H1 (cell line): ENCODE data around the gene KDM5A. TPM values are rescaled to one million over a fixed set of nuclear protein-coding genes. Genes with fewer than 3 reads are reported as not detected.

Source experiments
- CTCF ChIA-PET: fragments of 300-600 bp; sonication (Branson Sonifier 250); formaldehyde crosslinking; loops from one replicate; lab custom pipeline; 2021; ENCODE audit not compliant: partially characterized antibody; lab: Charles Lee
- POLR2A ChIA-PET: fragments of 300-600 bp; sonication (Branson Sonifier 250); formaldehyde crosslinking; loops from one replicate; lab custom pipeline; 2021; ENCODE audit warnings: inconsistent platforms; ENCODE audit not compliant: partially characterized antibody; lab: Charles Lee
- DNase-seq, 2 experiments: peaks; one replicate each; pipeline versions ENCODE4 v3.0.0 to v3.0.0-alpha.2; 2010 to 2022; ENCODE audit warnings: low spot score in 2 of 2, low read depth in 1 of 2, mixed read lengths in 1 of 2
- FAIRE-seq: peaks from 2 replicates; lab custom pipeline; 2011; peaks lifted over from hg19 to GRCh38; lab: Jason Lieb, UNC
- H2AFZ ChIP-seq: 2 replicates; pipeline ENCODE4 v1.8.1; 2012; ENCODE audit warnings: low read length, inconsistent platforms
- H2AK5ac ChIP-seq: 2 replicates; pipeline ENCODE4 v1.6.1; 2013; ENCODE audit warnings: low read depth, low read length
- H2BK120ac ChIP-seq: replicated peaks from 2 replicates; pipeline ENCODE3; 2013; ENCODE audit warnings: low read depth, low read length, inconsistent platforms
- H2BK12ac ChIP-seq: 2 replicates; pipeline ENCODE4 v1.6.1; 2013; ENCODE audit warnings: low read depth, low read length
- H2BK15ac ChIP-seq: 2 replicates; pipeline ENCODE4 v1.6.1; 2013; ENCODE audit warnings: low read length
- H2BK20ac ChIP-seq: 2 replicates; pipeline ENCODE4 v1.6.1; 2013; ENCODE audit warnings: low read length
- H2BK5ac ChIP-seq: 2 replicates; pipeline ENCODE4 v1.6.1; 2013; ENCODE audit warnings: low read depth, low read length
- H3K14ac ChIP-seq: 2 replicates; pipeline ENCODE4 v1.6.1; 2013; ENCODE audit warnings: inconsistent platforms; ENCODE audit not compliant: insufficient read length
- H3K18ac ChIP-seq: 2 replicates; pipeline ENCODE4 v1.6.1; 2013; ENCODE audit warnings: low read length; ENCODE audit errors: extremely low read depth
- H3K23ac ChIP-seq: 2 replicates; pipeline ENCODE4 v1.6.1; 2013; ENCODE audit warnings: inconsistent platforms; ENCODE audit not compliant: insufficient read length
- H3K23me2 ChIP-seq: 2 replicates; pipeline ENCODE4 v1.6.1; 2013; ENCODE audit warnings: low read depth, low read length
- H3K27ac ChIP-seq: 2 replicates; pipeline ENCODE4 v1.6.1; 2011; ENCODE audit warnings: low read depth, low read length, inconsistent platforms
- H3K27me3 ChIP-seq, 4 experiments: replicated peaks in 1 of 4; 1 replicate in 1 of 4; 2 replicates in 3 of 4; pipeline versions ENCODE4 v1.6.1 to v1.8.1; 2011 to 2013; ENCODE audit warnings: low read length in 3 of 4, mild to moderate bottlenecking in 3 of 4, inconsistent platforms in 2 of 4, mixed read lengths in 2 of 4, moderate library complexity in 1 of 4; ENCODE audit not compliant: control insufficient read depth in 3 of 4, insufficient read depth in 3 of 4; ENCODE audit errors: extremely low read depth in 1 of 4
- H3K36me3 ChIP-seq, 4 experiments: 2 replicates each; pipeline versions ENCODE4 v1.6.1 to v1.8.1; 2011 to 2013; ENCODE audit warnings: mild to moderate bottlenecking in 4 of 4, low read length in 3 of 4, moderate library complexity in 2 of 4, control low read depth in 1 of 4, inconsistent platforms in 1 of 4; ENCODE audit not compliant: insufficient read depth in 4 of 4, control insufficient read depth in 2 of 4
- H3K4ac ChIP-seq: replicated peaks from 2 replicates; pipeline ENCODE3; 2013; ENCODE audit warnings: low read length, low read depth, mixed read lengths, inconsistent platforms; ENCODE audit not compliant: insufficient read length
- H3K4me1 ChIP-seq, 4 experiments: replicated peaks in 1 of 4; 1 replicate in 1 of 4; 2 replicates in 3 of 4; pipeline versions ENCODE4 v1.6.1 to v1.8.1; 2011 to 2013; ENCODE audit warnings: low read length in 3 of 4, inconsistent platforms in 2 of 4, mixed read lengths in 1 of 4; ENCODE audit not compliant: insufficient read depth in 4 of 4, control insufficient read depth in 3 of 4
- H3K4me2 ChIP-seq, 2 experiments: 2 replicates each; pipeline versions ENCODE4 v1.6.1 to v1.8.1; 2011 to 2013; ENCODE audit warnings: low read depth in 2 of 2, low read length in 2 of 2, control low read depth in 1 of 2, inconsistent platforms in 1 of 2, mild to moderate bottlenecking in 1 of 2; ENCODE audit not compliant: insufficient read depth in 1 of 2
- H3K4me3 ChIP-seq, 4 experiments: fragments of 200-600, 300-600 bp in 1 of 4; sonication (generic), shearing (Covaris generic), sonication (Bioruptor Twin) in 1 of 4; 2 replicates each; pipeline versions ENCODE4 v1.5.1 to v1.8.1; 2011 to 2016; ENCODE audit warnings: low read length in 4 of 4, low read depth in 3 of 4, control low read depth in 2 of 4, inconsistent platforms in 2 of 4, mild to moderate bottlenecking in 2 of 4, mixed read lengths in 1 of 4, moderate library complexity in 1 of 4; ENCODE audit not compliant: insufficient read depth in 2 of 4; ENCODE audit errors: extremely low read depth in 1 of 4
- H3K56ac ChIP-seq: replicated peaks from 2 replicates; pipeline ENCODE3; 2013; ENCODE audit warnings: low read depth, mild to moderate bottlenecking, mixed read lengths, low read length, inconsistent platforms; ENCODE audit not compliant: insufficient read length
- H3K79me1 ChIP-seq: 2 replicates; pipeline ENCODE4 v1.6.1; 2013; ENCODE audit warnings: low read depth, low read length, control low read depth
- H3K79me2 ChIP-seq, 2 experiments: 2 replicates each; pipeline versions ENCODE4 v1.6.1 to v1.8.1; 2012 to 2013; ENCODE audit warnings: low read length in 2 of 2, mild to moderate bottlenecking in 2 of 2, inconsistent platforms in 1 of 2; ENCODE audit not compliant: insufficient read depth in 2 of 2, control insufficient read depth in 1 of 2
- H3K9ac ChIP-seq, 4 experiments: replicated peaks in 1 of 4; 1 replicate in 1 of 4; 2 replicates in 3 of 4; pipeline versions ENCODE4 v1.6.1 to v1.8.1; 2011 to 2013; ENCODE audit warnings: low read depth in 3 of 4, low read length in 3 of 4, control low read depth in 2 of 4, mild to moderate bottlenecking in 2 of 4, moderate library complexity in 2 of 4, inconsistent platforms in 1 of 4; ENCODE audit errors: extremely low read depth in 1 of 4
- H3K9me3 ChIP-seq, 2 experiments: 2 replicates each; pipeline versions ENCODE4 v1.6.1 to v1.8.1; 2012 to 2013; ENCODE audit warnings: mild to moderate bottlenecking in 2 of 2, moderate library complexity in 2 of 2, control low read depth in 1 of 2, inconsistent platforms in 1 of 2, low read depth in 1 of 2, low read length in 1 of 2, mixed read lengths in 1 of 2; ENCODE audit not compliant: insufficient read depth in 2 of 2
- H4K20me1 ChIP-seq, 2 experiments: replicated peaks in 1 of 2; 2 replicates each; pipeline versions ENCODE3 to v1.8.1; 2011 to 2013; ENCODE audit warnings: inconsistent platforms in 2 of 2, low read length in 2 of 2, mild to moderate bottlenecking in 1 of 2; ENCODE audit not compliant: insufficient read depth in 2 of 2, control insufficient read depth in 1 of 2
- H4K5ac ChIP-seq: 2 replicates; pipeline ENCODE4 v1.6.1; 2013; ENCODE audit warnings: low read length, low read depth, mixed read lengths, inconsistent platforms; ENCODE audit not compliant: insufficient read length
- H4K8ac ChIP-seq: 2 replicates; pipeline ENCODE4 v1.8.0; 2013; ENCODE audit warnings: mild to moderate bottlenecking, moderate library complexity, low read length, inconsistent platforms; ENCODE audit not compliant: insufficient read depth; ENCODE audit errors: extremely low read depth
- H4K91ac ChIP-seq: replicated peaks from 2 replicates; pipeline ENCODE3; 2013; ENCODE audit warnings: low read length, mixed read lengths, inconsistent platforms; ENCODE audit not compliant: insufficient read length
- JUND ChIP-seq: IDR thresholded peaks from 2 replicates; pipeline ENCODE4 v1.6.1; 2011; ENCODE audit warnings: mild to moderate bottlenecking, improper control_type of control experiment, low read length
- KDM4A ChIP-seq: IDR thresholded peaks from one replicate; pipeline ENCODE4 v1.7.1; 2012; ENCODE audit warnings: low read depth, mild to moderate bottlenecking, moderate library complexity, low read length, inconsistent platforms; ENCODE audit not compliant: severe bottlenecking
- POLR2AphosphoS5 ChIP-seq: IDR thresholded peaks from 2 replicates; pipeline ENCODE4 v1.6.1; 2011; ENCODE audit warnings: low read depth, low read length
- RAD21 ChIP-seq, 2 experiments: IDR thresholded peaks in 1 of 2; conservative IDR thresholded peaks in 1 of 2; 2 replicates each; pipeline ENCODE4 v1.6.1; 2011; ENCODE audit warnings: low read depth in 2 of 2, low read length in 2 of 2, improper control_type of control experiment in 1 of 2, inconsistent platforms in 1 of 2, mild to moderate bottlenecking in 1 of 2, moderate library complexity in 1 of 2
- RXRA ChIP-seq: IDR thresholded peaks from 2 replicates; pipeline ENCODE4 v1.6.1; 2011; ENCODE audit warnings: low read depth, mild to moderate bottlenecking, low read length, moderate library complexity; ENCODE audit not compliant: insufficient read depth
- SIRT6 ChIP-seq: IDR thresholded peaks from one replicate; pipeline ENCODE4 v1.7.1; 2012; ENCODE audit warnings: low read length, inconsistent platforms
- WGBS, 2 experiments: shearing (Covaris generic) in 1 of 2; methylation state at CpG; one replicate each; pipeline versions ENCODE4 v1.1.6 to v1.1.7; 2013 to 2015; ENCODE audit warnings: low lambda C conversion rate in 2 of 2, mixed read lengths in 2 of 2, inconsistent platforms in 1 of 2, low coverage in 1 of 2, missing lambda C conversion rate in 1 of 2; ENCODE audit not compliant: insufficient replicate concordance in 2 of 2, insufficient coverage in 1 of 2, insufficient read length in 1 of 2; ENCODE audit errors: extremely low coverage in 1 of 2, missing lambda C conversion rate in 1 of 2; 5-methylcytosine and 5-hydroxymethylcytosine counted together
- polyA plus RNA-seq, 7 experiments: library from polyadenylated mRNA; depleted of rRNA in 3 of 7; stranded (reverse) in 5 of 7; unstranded in 2 of 7; fragments of >200 nt in 5 of 7; fragments of 200-250 nt in 2 of 7; gene quantifications; 1 replicate in 5 of 7; 2 replicates in 1 of 7; 4 replicates in 1 of 7; pipeline versions ENCODE4 v1.2.1 to v1.2.3, GENCODE V29; 2011 to 2013; ENCODE audit warnings: missing spikeins in 2 of 7, mixed read lengths in 2 of 7
- total RNA-seq: library from RNA; stranded (reverse); fragmentation: NEBNext Ultra II Directional; extraction: Animal tissue kit (Norgen Biotek cat#: 25700); gene quantifications from 2 replicates; pipeline ENCODE4 v1.2.1, GENCODE V29; 2021

KDM5A gene
- total and polyA plus RNA-seq, 2 of the 8 experiments (the other 6 are each of a cell fraction or from before 2014, with no cell fraction given) = 6.3 to 36.9 TPM

DNA sequence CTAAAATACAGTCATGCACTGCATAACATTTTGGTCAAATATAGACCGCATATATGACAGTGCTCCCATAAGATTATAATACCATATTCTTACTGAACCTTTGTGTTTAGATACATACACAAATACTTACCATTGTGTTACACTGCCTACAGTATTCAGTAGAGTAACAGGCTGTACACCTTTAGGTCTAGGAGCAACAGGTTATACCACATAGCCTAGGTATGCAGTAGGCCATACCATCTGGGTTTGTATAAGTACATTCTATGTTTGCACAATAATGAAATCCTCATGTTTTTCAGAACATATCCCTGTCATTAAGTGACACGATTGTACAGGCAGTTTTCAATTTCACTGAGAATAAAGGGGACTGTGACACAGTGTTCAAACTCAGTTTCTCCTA is 22.3 kb downstream of the KDM5A start:
- Histone ChIP-seq H2BK120ac (no peak overlapping the region), H3K4me1 (no peaks in the 10 kb centered on the region), H3K9me3 (peaks cover 7 to 9% of the 10 kb centered on the region in 2 experiments), H3K79me1 (no peaks in the 10 kb centered on the region), H3K4me3 (no peak overlapping the region), H3K4me2 (no peak overlapping the region), H3K56ac (no peak overlapping the region), H3K36me3 (peaks cover 0 to 49% (median 27%) of the 10 kb centered on the region in 4 experiments; a peak in 6 of 8 replicates), H4K8ac (no peak overlapping the region), H3K18ac (no peak overlapping the region), H4K5ac (no peak overlapping the region), H3K4ac (no peak overlapping the region), H3K9ac (no peak overlapping the region), H3K27ac (no peak overlapping the region), H4K91ac (no peak overlapping the region), H2BK20ac (no peak overlapping the region), H3K27me3 (no peaks in the 10 kb centered on the region), H2AK5ac (no peak overlapping the region), H3K23ac (no peak overlapping the region), H2AFZ (no peak overlapping the region), H2BK5ac (no peak overlapping the region), H3K23me2 (no peaks in the 10 kb centered on the region), H4K20me1 (no peaks in the 10 kb centered on the region), H2BK12ac (no peak overlapping the region), H3K79me2 (no peaks in the 10 kb centered on the region), H3K14ac (no peak overlapping the region), H2BK15ac (no peak overlapping the region)
- 96% methylated on average over 2 of the region's 2 CpGs; no CpG with 5 or more reads in 1 of the 2 experiments for WGBS, 2 experiments
- FAIRE-seq (no peak), DNase-seq (no peak)
- TF ChIP-seq SIRT6 (no peak), POLR2AphosphoS5 (no peak), JUND (no peak), RAD21 (IDR thresholded peaks at IDR 0.05 in 1 of 2, conservative IDR thresholded peaks at IDR 0.05 in 1 of 2; ENCODE audit: low read depth in 2 of 2, low read length in 2 of 2) (no peak), KDM4A (no peak), RXRA (no peak)
- ChIA-PET POLR2A (interaction anchor here (0.6 to 1.6 kb wide), 2 partner anchors 13 to 20 kb away, joined by 3 read pairs; no protein-coding TSS in a partner anchor), CTCF (interaction anchor here (0.5 kb wide), 1 partner anchor 491 kb away, joined by 3 read pairs; no protein-coding TSS in a partner anchor)
